ENCODE measurements around the gene ATRNL1.

Gene ATRNL1

GRCh38 chr10:115593060-115593459 is 499.9 kb downstream of the ATRNL1 start:
- no peak for DNase-seq (ENCODE audit: low read depth, low spot score)

DNA sequence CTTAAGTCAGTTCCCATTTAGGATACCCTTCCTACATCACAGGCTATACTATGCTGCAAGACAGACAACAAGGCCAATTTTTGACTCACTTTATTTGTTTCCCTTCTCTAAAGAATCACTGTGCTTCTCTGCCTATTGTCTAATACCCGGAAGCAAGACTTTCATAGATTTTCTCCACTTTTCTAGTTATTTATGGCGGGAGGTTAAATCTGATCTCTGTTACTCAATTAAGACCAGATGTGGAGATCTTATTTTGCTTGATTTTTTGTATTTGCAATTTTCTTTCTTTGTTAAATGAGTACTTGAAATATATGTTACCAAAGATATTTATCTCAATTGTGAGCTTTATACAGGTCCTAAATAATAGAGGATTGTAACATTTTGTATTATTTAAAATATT is 511.5 kb downstream of the ATRNL1 start:
- DNase-seq (ENCODE audit: low read depth, low spot score), result no peak

DNA sequence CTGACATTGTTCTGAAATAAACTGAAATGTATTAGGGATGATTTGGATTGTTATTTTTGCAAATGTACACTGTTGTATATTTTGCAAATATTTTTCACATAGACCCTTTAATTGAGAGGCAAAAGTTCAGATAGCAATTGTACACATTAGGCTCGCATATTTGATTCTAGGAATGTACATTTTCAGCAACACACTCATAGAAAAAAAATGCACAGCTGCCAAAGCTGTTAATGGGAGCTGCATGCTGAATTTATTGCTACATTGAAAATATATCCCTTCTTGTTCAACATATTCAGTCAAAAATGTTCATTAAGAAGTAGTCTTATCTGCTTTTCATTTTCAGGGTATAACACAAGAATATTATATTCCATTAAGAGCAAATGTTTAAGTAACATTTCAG is 512.9 kb downstream of the ATRNL1 start:
- no peak for DNase-seq (ENCODE audit: low read depth, low spot score)

DNA sequence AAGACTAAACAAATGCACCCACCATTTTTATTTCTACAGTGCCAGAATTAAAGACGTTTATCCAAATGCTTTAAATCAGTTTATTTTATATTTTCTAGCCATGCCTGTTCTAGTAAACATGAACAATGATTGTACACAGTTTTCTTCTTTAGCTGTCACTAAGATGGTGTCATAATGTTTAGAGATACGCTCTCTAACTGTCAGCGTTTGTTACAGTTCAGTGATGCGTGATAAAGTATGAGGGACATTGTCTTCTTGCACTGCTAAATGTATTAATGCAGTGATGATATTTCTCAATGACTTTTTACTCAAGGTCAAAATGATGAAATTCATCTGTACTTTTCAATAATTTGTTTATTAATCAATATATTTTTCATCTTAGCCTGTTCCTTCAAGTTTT is 513.6 kb downstream of the ATRNL1 start:
- no peak for DNase-seq (ENCODE audit: low read depth, low spot score)

GRCh38 chr10:115624448-115624847 is 531.3 kb downstream of the ATRNL1 start:
- DNase-seq (ENCODE audit: low read depth, low spot score), result no peak

DNA sequence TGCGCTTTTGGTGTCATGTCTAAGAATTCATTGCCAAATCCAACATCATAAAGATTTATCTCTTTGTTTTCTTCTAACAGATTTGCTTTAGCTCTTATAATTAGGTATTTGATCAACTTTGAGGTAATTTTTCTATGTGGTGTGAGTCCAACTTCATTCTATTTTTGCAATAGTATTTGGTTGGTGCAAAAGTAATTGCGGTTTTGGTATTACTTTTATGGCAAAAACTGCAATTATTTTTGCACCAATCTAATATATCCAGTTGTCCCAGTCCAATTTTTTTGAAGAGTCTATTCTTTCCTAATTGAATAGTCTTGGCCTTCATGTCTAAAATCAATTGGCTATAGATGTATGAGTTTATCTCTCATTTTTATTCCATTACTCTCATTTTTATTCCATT is 535.5 kb downstream of the ATRNL1 start:
- no peak for DNase-seq (ENCODE audit: low read depth, low spot score)

- DNase-seq (ENCODE audit: low read depth, low spot score), result no peak
Observed at GRCh38 chr10:115638246-115638645, 545.1 kb downstream of the ATRNL1 start.

- DNase-seq (ENCODE audit: low read depth, low spot score), result no peak
Observed at GRCh38 chr10:115649217-115649616, 556.1 kb downstream of the ATRNL1 start.

DNA sequence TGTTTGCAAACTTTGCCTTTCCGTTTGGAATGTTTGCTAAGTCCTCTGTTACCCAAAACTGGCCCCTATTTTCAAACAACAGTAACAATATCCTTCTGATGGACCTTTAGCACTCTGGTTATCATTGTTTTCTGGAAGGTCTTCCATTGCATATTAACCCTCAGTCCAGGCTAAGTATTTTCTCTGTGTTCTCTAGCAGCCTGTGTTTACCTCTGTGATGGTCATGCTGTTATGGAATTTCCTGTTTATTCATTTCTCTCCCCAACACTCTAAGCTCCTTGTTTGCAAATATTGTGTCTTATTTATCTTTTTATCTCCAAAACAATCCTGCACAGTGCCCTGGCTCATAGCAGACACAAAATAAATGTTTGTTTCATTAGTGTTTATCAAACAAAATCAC is 560.3 kb downstream of the ATRNL1 start:
- no peak for DNase-seq (ENCODE audit: low read depth, low spot score)

DNA sequence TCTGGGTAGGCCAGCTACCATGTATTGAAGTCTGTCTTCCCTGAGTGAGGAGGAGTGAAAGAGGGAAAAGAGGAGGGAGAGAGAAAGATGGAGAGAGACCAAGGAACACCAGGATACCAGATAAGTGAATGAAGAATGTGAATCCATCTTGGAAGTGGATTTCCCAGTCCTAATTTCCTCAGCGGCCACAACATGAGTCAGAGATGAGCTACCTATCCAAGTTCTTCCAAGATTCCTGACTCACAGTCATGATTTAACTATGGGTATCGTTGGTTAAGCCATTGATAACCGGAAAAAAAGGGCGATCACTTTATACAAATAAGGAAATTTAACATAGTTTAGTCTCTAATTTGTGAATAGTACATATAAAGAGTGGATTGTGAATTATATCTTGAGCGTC is 561.8 kb downstream of the ATRNL1 start:
- no peak for DNase-seq (ENCODE audit: low read depth, low spot score)

GRCh38 chr10:115657161-115657860 is 564.1 kb downstream of the ATRNL1 start:
- DNase-seq (ENCODE audit: low read depth, low spot score), result no peak

DNA sequence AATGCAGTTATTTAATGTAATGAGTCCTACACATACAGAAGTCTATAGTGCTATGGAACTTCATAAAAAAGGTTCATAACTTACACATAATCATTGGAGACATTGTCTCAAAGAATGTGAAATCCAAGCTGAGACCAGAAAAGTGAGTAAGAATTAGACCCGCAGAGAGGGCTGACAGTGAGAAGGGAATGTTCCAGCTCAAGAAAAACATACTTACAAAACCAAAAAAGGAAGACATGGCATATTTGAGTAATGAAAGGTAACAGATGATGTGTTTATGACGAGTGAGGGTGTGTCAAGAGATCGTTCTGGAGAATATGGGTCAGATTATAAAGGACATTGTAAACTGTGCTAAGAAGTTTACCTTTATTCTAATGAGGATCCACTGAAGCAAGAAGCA is 566.5 kb downstream of the ATRNL1 start:
- DNase-seq (ENCODE audit: low read depth, low spot score), result no peak

GRCh38 chr10:115660391-115660790 is 567.2 kb downstream of the ATRNL1 start:
- no peak for DNase-seq (ENCODE audit: low read depth, low spot score)

GRCh38 chr10:115662422-115662821 is 569.3 kb downstream of the ATRNL1 start:
- DNase-seq (ENCODE audit: low read depth, low spot score), result no peak

DNA sequence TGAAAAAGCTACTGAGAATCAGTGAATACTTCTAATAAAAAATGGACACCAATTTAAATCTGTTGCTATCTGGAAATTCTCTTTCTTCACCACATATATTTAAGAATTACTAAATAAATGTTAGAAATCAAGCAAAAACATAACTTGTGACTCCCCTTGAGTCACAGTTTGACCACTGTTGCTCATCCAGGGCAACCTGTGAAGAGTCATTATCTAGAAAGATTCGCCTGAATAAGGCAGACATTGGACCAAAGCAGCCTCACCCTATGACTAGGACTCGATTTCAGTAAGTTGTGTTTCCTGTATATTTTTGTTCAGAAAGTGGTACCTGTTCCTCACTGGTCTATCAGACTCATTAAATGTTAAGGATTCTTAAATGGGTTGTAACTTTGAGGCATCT is 572.4 kb downstream of the ATRNL1 start:
- DNase-seq (ENCODE audit: low read depth, low spot score), result no peak

GRCh38 chr10:115674496-115674895 is 581.3 kb downstream of the ATRNL1 start:
- DNase-seq (ENCODE audit: low read depth, low spot score), result no peak

- DNase-seq (ENCODE audit: low read depth, low spot score), result no peak
Observed at GRCh38 chr10:115696747-115697146, 603.6 kb downstream of the ATRNL1 start.

DNA sequence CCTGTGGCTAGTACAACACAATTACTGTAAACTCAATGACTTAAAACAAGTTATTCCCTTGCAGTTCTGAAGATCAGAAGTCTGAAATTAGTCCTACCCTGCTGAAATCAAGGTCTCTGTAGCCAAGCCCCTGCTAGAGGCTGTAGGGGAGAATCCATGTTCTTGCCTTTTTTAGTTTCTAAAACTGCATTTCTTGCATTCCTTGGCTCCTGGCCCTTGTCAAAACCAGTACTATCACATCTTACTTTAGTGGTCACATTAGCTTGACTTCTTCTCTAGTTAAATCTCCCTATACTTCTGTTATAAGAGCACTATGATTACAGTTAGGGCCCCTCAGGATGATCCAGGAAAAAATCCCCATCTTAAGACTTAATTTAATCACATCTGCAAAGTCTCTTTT is 612.9 kb downstream of the ATRNL1 start:
- no peak for DNase-seq (ENCODE audit: low read depth, low spot score)

DNA sequence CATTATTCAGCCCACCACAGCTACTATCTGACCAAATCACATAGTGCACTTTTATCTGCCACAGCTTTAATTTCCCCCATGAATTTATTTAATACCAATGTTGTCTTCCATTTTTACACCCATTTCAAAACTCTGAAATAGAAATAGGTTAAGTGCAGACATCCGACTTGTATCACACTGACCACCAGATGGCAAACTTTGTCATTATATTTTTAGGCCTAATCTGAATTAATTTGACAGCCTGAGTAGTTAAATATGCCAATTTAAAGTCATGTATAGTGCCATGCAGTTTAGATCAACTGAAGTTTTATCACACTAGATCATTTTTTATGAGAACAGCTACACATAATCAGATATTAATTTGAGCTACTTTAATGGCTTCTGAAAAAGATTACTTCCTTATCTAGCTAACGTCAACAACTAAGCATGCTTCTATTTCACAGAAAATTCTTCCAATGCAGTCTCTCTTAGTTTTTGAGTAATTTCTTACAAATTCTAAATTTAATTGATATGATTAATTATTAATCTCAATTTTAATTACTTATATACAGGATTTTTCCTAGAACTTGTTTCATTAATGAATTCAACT is 613.4 kb downstream of the ATRNL1 start:
- no peak for DNase-seq (ENCODE audit: low read depth, low spot score)

- DNase-seq (ENCODE audit: low read depth, low spot score), result no peak
Observed at GRCh38 chr10:115710136-115710535, 617.0 kb downstream of the ATRNL1 start.

GRCh38 chr10:115711306-115711705 is 618.1 kb downstream of the ATRNL1 start:
- DNase-seq (ENCODE audit: low read depth, low spot score), result no peak

DNA sequence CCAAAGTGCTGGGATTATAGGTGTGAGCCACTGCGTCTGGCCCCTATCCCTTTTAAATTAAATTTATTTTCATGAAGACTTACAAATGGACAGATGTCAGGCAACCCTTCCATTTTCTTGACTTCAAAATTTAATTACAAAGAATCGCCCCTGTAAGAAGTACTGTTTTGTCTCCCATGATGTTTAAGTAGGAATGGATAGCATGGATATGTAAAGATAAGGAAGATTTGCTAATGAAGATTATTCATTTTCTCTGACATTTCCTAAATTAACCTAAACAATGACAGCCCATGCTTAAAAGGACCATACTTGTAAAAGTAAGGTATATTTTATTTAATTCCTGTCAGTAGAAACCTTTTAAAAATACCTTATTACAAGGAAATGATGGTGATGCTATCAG is 627.0 kb downstream of the ATRNL1 start:
- DNase-seq (ENCODE audit: low read depth, low spot score), result no peak

DNA sequence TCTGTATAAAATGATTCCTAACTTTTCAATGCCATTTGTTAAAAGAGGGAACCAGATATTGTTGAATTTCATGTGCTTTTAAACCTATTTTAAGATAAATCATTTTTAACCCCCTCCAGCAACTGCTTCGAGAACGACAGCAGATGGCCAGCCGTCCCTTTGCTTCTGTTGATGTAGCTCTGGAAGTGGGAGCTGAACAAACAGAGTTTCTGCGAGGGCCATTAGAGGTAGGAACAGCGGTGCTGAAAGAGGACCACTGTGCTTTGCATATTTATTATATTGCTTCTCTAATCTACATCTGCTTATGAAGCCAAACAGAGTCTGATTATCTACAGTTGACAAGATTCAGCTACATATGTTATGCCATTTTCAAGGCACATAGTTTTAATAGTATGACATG is 634.0 kb downstream of the ATRNL1 start:
- no peak for DNase-seq (ENCODE audit: low read depth, low spot score)

GRCh38 chr10:115744089-115744488 is 650.9 kb downstream of the ATRNL1 start:
- DNase-seq (ENCODE audit: low read depth, low spot score), result no peak

Measured in ELF-1 (cell line).